T-helper 2 cell treated with Interferon-gamma antibody and Interleukin-4, amounts not matched to agents 100 ng/mL and 5 ng/mL, for 36 hours (primary cell): ENCODE results near the gene LDB1. TPM values are rescaled to one million over a fixed set of nuclear protein-coding genes. Genes with fewer than 3 reads are reported as not detected.

ENCODE experiments used
- intact Hi-C: fragments of 100-400 bp; cut with micrococcal nuclease; formaldehyde crosslinking; loops from one replicate; pipeline ENCODE4 v1.15.1; 2023
- total RNA-seq: library from RNA; stranded (reverse); gene quantifications from 2 replicates; pipeline ENCODE4 v1.2.3, GENCODE V29; 2022

LDB1 gene
- total RNA-seq, 1 donor from 2014 or later = 72.5 TPM

- intact Hi-C loops = loop anchor here (1.0 kb wide), 1 partner anchor 38 kb away; the partner anchor contains the start of gene NOLC1
Measured at GRCh38 chr10:102113956-102114857, 6.0 kb downstream of the LDB1 start.

- intact Hi-C loops = no loop called here
Measured at GRCh38 chr10:102113261-102113955, 6.8 kb downstream of the LDB1 start.

GRCh38 chr10:102112210-102112817 lies 7.9 kb downstream of the LDB1 start:
- intact Hi-C loops = no loop called here

- intact Hi-C loops = no loop called here
Measured at GRCh38 chr10:102111276-102111675, 8.9 kb downstream of the LDB1 start.

GRCh38 chr10:102109166-102110116 lies 10.7 kb downstream of the LDB1 start:
- intact Hi-C loops = no loop called here

- intact Hi-C loops = no loop called here
Measured at GRCh38 chr10:102106998-102107397, 13.2 kb downstream of the LDB1 start.

GRCh38 chr10:102102421-102102820 lies 17.7 kb downstream of the LDB1 start:
- intact Hi-C loops = no loop called here

- intact Hi-C loops = no loop called here
Measured at GRCh38 chr10:102101152-102101551, 19.0 kb downstream of the LDB1 start.

- intact Hi-C loops = no loop called here
Measured at GRCh38 chr10:102096449-102096848, 23.7 kb downstream of the LDB1 start.

- intact Hi-C loops = no loop called here
Measured at GRCh38 chr10:102090772-102091171, 29.4 kb downstream of the LDB1 start.

- intact Hi-C loops = no loop called here
Measured at GRCh38 chr10:102086196-102086595, 34.0 kb downstream of the LDB1 start.

GRCh38 chr10:102085336-102085735 lies 34.8 kb downstream of the LDB1 start:
- intact Hi-C loops = no loop called here

GRCh38 chr10:102083541-102083940 lies 36.6 kb downstream of the LDB1 start:
- intact Hi-C loops = no loop called here

GRCh38 chr10:102072673-102073527 lies 47.3 kb downstream of the LDB1 start:
- intact Hi-C loops = loop anchor here (1.0 to 2.0 kb wide), 3 partner anchors 184 to 292 kb away; no protein-coding TSS in a partner anchor

GRCh38 chr10:102069071-102069470 lies 51.1 kb downstream of the LDB1 start:
- intact Hi-C loops = loop anchor here (5.0 kb wide), 1 partner anchor 48 kb away; no protein-coding TSS in a partner anchor

GRCh38 chr10:102068216-102068615 lies 52.0 kb downstream of the LDB1 start:
- intact Hi-C loops = loop anchor here (5.0 kb wide), 1 partner anchor 49 kb away; no protein-coding TSS in a partner anchor

- intact Hi-C loops = loop anchor here (5.0 kb wide), 1 partner anchor 50 kb away; no protein-coding TSS in a partner anchor
Measured at GRCh38 chr10:102067091-102067916, 52.9 kb downstream of the LDB1 start.

- intact Hi-C loops = loop anchor here (5.0 kb wide), 1 partner anchor 51 kb away; no protein-coding TSS in a partner anchor
Measured at GRCh38 chr10:102066399-102067088, 53.6 kb downstream of the LDB1 start.
